Measurements from ENCODE around the gene BEAN1. TPM values are rescaled to one million over a fixed set of nuclear protein-coding genes. Genes with fewer than 3 reads are reported as not detected.

The BEAN1 gene
- total and polyA plus RNA-seq, 2 experiments from 2014 or later = 0.07 to 0.10 TPM

DNA sequence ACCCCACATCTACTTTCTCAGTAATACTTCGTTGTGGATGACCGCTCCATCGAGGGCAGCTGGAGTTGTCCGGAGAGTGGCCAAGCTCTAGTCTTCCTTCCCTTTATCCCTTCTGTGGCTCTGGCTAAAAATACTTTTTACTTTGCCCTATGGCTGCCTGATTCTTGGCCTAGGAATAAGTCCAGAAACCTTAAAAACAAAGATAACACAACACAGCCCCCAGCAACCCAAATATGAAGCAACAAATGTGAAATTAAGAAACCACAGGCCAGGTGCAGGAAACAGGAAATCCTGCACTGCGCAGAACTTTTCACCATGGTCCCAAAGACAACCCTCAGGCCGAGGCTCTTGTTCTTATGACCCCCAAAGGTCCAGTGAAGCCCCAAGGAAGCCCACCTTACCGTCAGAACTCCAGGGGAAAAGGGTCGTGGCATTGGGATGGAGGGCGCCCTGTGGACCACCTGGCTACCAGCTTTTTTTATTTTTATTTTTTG is 96.8 kb downstream of the BEAN1 start:
- TF ChIP-seq NANOG (IDR thresholded peaks at IDR 0.05; ENCODE audit: borderline replicate concordance) = no peak
- Histone ChIP-seq H2AFZ (no peak overlapping the region), H3K9me2 (ENCODE audit: insufficient read depth) (no peaks in the 10 kb centered on the region), H3K4me2 (no peak overlapping the region), H3K27ac (ENCODE audit: low read depth) (no peak overlapping the region), H4K20me1 (replicated peaks; ENCODE audit: insufficient read depth) (no peaks in the 10 kb centered on the region; the same call in 1 of the 2 replicates), H3K79me2 (replicated peaks; ENCODE audit: insufficient read depth) (no peaks in the 10 kb centered on the region), H3K36me3 (ENCODE audit: insufficient read depth) (no peaks in the 10 kb centered on the region), H3K27me3 (ENCODE audit: insufficient read depth) (no peaks in the 10 kb centered on the region), H3K4me3 (no peak overlapping the region), H3F3A (replicated peaks; ENCODE audit: low read depth) (no peaks in the 10 kb centered on the region), H3K4me1 (ENCODE audit: insufficient read depth) (no peaks in the 10 kb centered on the region)
- H3K4me3 Mint-ChIP-seq = no peak overlapping the region
- no peak for DNase-seq (ENCODE audit: low spot score)
- H3K36me3 Mint-ChIP-seq (ENCODE audit: low read depth) = 0 out of 3 replicates have a peak, but pooled peaks cover under 1% of the 10 kb centered on the region
- no peak overlapping the region for H3K27ac Mint-ChIP-seq
- H3K9me3 Mint-ChIP-seq = no peaks in the 10 kb centered on the region
- peaks cover 4% of the 10 kb centered on the region for H3K27me3 Mint-ChIP-seq (ENCODE audit: insufficient read depth, low read depth, poor library complexity)
- H3K4me1 Mint-ChIP-seq = no peaks in the 10 kb centered on the region
- no peak for ATAC-seq

GRCh38 chr16:66524601-66525164 is 97.6 kb downstream of the BEAN1 start:
- no peak for ATAC-seq
- Histone ChIP-seq H2AFZ (no peak overlapping the region), H3K4me3 (no peak overlapping the region), H4K20me1 (replicated peaks; ENCODE audit: insufficient read depth) (no peaks in the 10 kb centered on the region; the same call in 1 of the 2 replicates), H3K4me2 (no peak overlapping the region), H3K27ac (ENCODE audit: low read depth) (no peak overlapping the region), H3K4me1 (ENCODE audit: insufficient read depth) (no peaks in the 10 kb centered on the region), H3F3A (replicated peaks; ENCODE audit: low read depth) (no peaks in the 10 kb centered on the region), H3K27me3 (ENCODE audit: insufficient read depth) (no peaks in the 10 kb centered on the region), H3K9me2 (ENCODE audit: insufficient read depth) (no peaks in the 10 kb centered on the region), H3K36me3 (ENCODE audit: insufficient read depth) (no peaks in the 10 kb centered on the region), H3K79me2 (replicated peaks; ENCODE audit: insufficient read depth) (no peaks in the 10 kb centered on the region)
- no peak overlapping the region for H3K27ac Mint-ChIP-seq
- TF ChIP-seq ZNF331 (CRISPR knock-in tag; IDR thresholded peaks at IDR 0.05; ENCODE audit: low read depth) = no peak
- TF ChIP-seq, protein P1, sequence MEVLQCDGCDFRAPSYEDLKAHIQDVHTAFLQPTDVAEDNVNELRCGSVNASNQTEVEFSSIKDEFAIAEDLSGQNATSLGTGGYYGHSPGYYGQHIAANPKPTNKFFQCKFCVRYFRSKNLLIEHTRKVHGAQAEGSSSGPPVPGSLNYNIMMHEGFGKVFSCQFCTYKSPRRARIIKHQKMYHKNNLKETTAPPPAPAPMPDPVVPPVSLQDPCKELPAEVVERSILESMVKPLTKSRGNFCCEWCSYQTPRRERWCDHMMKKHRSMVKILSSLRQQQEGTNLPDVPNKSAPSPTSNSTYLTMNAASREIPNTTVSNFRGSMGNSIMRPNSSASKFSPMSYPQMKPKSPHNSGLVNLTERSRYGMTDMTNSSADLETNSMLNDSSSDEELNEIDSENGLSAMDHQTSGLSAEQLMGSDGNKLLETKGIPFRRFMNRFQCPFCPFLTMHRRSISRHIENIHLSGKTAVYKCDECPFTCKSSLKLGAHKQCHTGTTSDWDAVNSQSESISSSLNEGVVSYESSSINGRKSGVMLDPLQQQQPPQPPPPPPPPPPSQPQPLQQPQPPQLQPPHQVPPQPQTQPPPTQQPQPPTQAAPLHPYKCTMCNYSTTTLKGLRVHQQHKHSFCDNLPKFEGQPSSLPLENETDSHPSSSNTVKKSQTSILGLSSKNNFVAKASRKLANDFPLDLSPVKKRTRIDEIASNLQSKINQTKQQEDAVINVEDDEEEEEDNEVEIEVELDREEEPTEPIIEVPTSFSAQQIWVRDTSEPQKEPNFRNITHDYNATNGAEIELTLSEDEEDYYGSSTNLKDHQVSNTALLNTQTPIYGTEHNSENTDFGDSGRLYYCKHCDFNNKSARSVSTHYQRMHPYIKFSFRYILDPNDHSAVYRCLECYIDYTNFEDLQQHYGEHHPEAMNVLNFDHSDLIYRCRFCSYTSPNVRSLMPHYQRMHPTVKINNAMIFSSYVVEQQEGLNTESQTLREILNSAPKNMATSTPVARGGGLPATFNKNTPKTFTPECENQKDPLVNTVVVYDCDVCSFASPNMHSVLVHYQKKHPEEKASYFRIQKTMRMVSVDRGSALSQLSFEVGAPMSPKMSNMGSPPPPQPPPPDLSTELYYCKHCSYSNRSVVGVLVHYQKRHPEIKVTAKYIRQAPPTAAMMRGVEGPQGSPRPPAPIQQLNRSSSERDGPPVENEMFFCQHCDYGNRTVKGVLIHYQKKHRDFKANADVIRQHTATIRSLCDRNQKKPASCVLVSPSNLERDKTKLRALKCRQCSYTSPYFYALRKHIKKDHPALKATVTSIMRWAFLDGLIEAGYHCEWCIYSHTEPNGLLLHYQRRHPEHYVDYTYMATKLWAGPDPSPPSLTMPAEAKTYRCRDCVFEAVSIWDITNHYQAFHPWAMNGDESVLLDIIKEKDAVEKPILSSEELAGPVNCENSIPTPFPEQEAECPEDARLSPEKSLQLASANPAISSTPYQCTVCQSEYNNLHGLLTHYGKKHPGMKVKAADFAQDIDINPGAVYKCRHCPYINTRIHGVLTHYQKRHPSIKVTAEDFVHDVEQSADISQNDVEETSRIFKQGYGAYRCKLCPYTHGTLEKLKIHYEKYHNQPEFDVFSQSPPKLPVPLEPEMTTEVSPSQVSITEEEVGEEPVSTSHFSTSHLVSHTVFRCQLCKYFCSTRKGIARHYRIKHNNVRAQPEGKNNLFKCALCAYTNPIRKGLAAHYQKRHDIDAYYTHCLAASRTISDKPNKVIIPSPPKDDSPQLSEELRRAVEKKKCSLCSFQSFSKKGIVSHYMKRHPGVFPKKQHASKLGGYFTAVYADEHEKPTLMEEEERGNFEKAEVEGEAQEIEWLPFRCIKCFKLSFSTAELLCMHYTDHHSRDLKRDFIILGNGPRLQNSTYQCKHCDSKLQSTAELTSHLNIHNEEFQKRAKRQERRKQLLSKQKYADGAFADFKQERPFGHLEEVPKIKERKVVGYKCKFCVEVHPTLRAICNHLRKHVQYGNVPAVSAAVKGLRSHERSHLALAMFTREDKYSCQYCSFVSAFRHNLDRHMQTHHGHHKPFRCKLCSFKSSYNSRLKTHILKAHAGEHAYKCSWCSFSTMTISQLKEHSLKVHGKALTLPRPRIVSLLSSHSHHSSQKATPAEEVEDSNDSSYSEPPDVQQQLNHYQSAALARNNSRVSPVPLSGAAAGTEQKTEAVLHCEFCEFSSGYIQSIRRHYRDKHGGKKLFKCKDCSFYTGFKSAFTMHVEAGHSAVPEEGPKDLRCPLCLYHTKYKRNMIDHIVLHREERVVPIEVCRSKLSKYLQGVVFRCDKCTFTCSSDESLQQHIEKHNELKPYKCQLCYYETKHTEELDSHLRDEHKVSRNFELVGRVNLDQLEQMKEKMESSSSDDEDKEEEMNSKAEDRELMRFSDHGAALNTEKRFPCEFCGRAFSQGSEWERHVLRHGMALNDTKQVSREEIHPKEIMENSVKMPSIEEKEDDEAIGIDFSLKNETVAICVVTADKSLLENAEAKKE (CRISPR knock-in tag; IDR thresholded peaks at IDR 0.05) = no peak
- TF ChIP-seq, protein P2, sequence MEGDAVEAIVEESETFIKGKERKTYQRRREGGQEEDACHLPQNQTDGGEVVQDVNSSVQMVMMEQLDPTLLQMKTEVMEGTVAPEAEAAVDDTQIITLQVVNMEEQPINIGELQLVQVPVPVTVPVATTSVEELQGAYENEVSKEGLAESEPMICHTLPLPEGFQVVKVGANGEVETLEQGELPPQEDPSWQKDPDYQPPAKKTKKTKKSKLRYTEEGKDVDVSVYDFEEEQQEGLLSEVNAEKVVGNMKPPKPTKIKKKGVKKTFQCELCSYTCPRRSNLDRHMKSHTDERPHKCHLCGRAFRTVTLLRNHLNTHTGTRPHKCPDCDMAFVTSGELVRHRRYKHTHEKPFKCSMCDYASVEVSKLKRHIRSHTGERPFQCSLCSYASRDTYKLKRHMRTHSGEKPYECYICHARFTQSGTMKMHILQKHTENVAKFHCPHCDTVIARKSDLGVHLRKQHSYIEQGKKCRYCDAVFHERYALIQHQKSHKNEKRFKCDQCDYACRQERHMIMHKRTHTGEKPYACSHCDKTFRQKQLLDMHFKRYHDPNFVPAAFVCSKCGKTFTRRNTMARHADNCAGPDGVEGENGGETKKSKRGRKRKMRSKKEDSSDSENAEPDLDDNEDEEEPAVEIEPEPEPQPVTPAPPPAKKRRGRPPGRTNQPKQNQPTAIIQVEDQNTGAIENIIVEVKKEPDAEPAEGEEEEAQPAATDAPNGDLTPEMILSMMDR (conservative IDR thresholded peaks at IDR 0.05; ENCODE audit: low read depth in 2 of 2) = no peak
- no peaks in the 10 kb centered on the region; the same call in 2 of the 3 replicates for H3K9me3 Mint-ChIP-seq
- H3K4me3 Mint-ChIP-seq = no peak overlapping the region
- DNase-seq (ENCODE audit: low spot score) = no peak
- 0 out of 3 replicates have a peak, but pooled peaks cover 3% of the 10 kb centered on the region for H3K36me3 Mint-ChIP-seq (ENCODE audit: low read depth)
- peaks cover 4% of the 10 kb centered on the region for H3K27me3 Mint-ChIP-seq (ENCODE audit: insufficient read depth, low read depth, poor library complexity)
- no peaks in the 10 kb centered on the region for H3K4me1 Mint-ChIP-seq

All from GM23338 (cell line).